PC-3 (cell line): ENCODE measurements around the gene EXOSC7. TPM values are rescaled to one million over a fixed set of nuclear protein-coding genes. Genes with fewer than 3 reads are reported as not detected.

Experiments used
- ATAC-seq: fragments of 200-7000 bp; cut with Tn5 transposase; 2 replicates; pipeline ENCODE4 v1.9.1; 2020; ENCODE audit warnings: mild to moderate bottlenecking, moderate library complexity
- BruUV-seq: library from RNA; stranded (reverse); fragments of 400-500 nt; replicated peaks from 2 replicates; lab custom pipeline; 2021; lab: Mats Ljungman, UMichigan
- CTCF ChIA-PET: fragments of 300-600 bp; sonication (Branson Sonifier 250); formaldehyde crosslinking; loops from one replicate; lab custom pipeline; 2022; ENCODE audit warnings: antibody characterized with exemption; lab: Charles Lee
- POLR2A ChIA-PET: fragments of 300-600 bp; sonication (Branson Sonifier 250); formaldehyde crosslinking; loops from one replicate; lab custom pipeline; 2022; ENCODE audit warnings: antibody characterized with exemption; ENCODE audit not compliant: unreplicated experiment; lab: Charles Lee
- DNase-seq: peaks from one replicate; pipeline ENCODE4 v3.0.0-alpha.2; 2015
- H2AFZ ChIP-seq: fragments of 300-600 bp; sonication (generic); 2 replicates; pipeline ENCODE4 v1.6.0; 2016; ENCODE audit warnings: antibody characterized with exemption, low read length
- H3F3A ChIP-seq: fragments of 300-600 bp; sonication (generic); one replicate; pipeline ENCODE4 v1.6.0; 2017; ENCODE audit warnings: antibody characterized with exemption, low read length, control low read depth, mild to moderate bottlenecking; ENCODE audit not compliant: unreplicated experiment
- H3K27ac ChIP-seq: fragments of 300-600 bp; sonication (generic); 2 replicates; pipeline ENCODE4 v1.5.1; 2016; ENCODE audit warnings: mild to moderate bottlenecking, low read length
- H3K27me3 ChIP-seq: fragments of 300-600 bp; sonication (generic); 2 replicates; pipeline ENCODE4 v1.6.1; 2016; ENCODE audit warnings: low read length, mixed read lengths
- H3K36me3 ChIP-seq: fragments of 300-600 bp; sonication (generic); 2 replicates; pipeline ENCODE4 v1.6.1; 2016; ENCODE audit warnings: low read depth, mixed run types, low read length, mixed read lengths
- H3K4me1 ChIP-seq: fragments of 300-600 bp; sonication (generic); 2 replicates; pipeline ENCODE4 v1.5.1; 2016; ENCODE audit warnings: low read length; ENCODE audit not compliant: insufficient read depth
- H3K4me2 ChIP-seq: fragments of 300-600 bp; sonication (generic); 2 replicates; pipeline ENCODE4 v1.6.0; 2016; ENCODE audit warnings: low read length
- H3K4me3 ChIP-seq: fragments of 300-600 bp; sonication (generic); 2 replicates; pipeline ENCODE4 v1.5.1; 2016; ENCODE audit warnings: mild to moderate bottlenecking, low read length, mixed read lengths
- H3K79me2 ChIP-seq: fragments of 300-600 bp; sonication (generic); 2 replicates; pipeline ENCODE4 v1.6.1; 2017; ENCODE audit warnings: low read length, mixed read lengths
- H3K9ac ChIP-seq: fragments of 300-600 bp; sonication (generic); 2 replicates; pipeline ENCODE4 v1.6.0; 2016; ENCODE audit warnings: mild to moderate bottlenecking, low read length
- H3K9me2 ChIP-seq: fragments of 300-600 bp; sonication (generic); replicated peaks from 2 replicates; pipeline ENCODE4 v1.6.1; 2016; ENCODE audit warnings: mixed run types, low read length, mixed read lengths
- H3K9me3 ChIP-seq: fragments of 300-600 bp; sonication (generic); 2 replicates; pipeline ENCODE4 v1.6.1; 2016; ENCODE audit warnings: low read length, mixed read lengths
- H4K20me1 ChIP-seq: fragments of 300-600 bp; sonication (generic); 2 replicates; pipeline ENCODE4 v1.6.1; 2016; ENCODE audit warnings: low read length, mixed read lengths
- EZH2 ChIP-seq: fragments of 300-600 bp; sonication (generic); IDR thresholded peaks from one replicate; pipeline ENCODE4 v1.6.1; 2017; ENCODE audit warnings: antibody characterized with exemption, mild to moderate bottlenecking, low read length; ENCODE audit not compliant: unreplicated experiment
- EZH2phosphoT487 ChIP-seq: fragments of 300-600 bp; sonication (generic); IDR thresholded peaks from 2 replicates; pipeline ENCODE4 v1.6.1; 2018; ENCODE audit warnings: mild to moderate bottlenecking, antibody characterized with exemption, low read length, borderline replicate concordance
- intact Hi-C: fragments of 100-400 bp; cut with micrococcal nuclease; formaldehyde crosslinking; loops from 2 replicates; pipeline ENCODE4 v1.9.0; 2023
- total RNA-seq: library from RNA; depleted of rRNA; stranded (reverse); fragments of >200 nt; gene quantifications from 2 replicates; pipeline ENCODE4 v1.2.3, GENCODE V29; 2014
- TF ChIP-seq, protein P1 (sequence below): fragments of 300-600 bp; sonication (generic); conservative IDR thresholded peaks from 2 replicates; pipeline ENCODE4 v1.5.1; 2017; ENCODE audit warnings: antibody characterized with exemption, low read depth, mild to moderate bottlenecking, low read length

The EXOSC7 gene
- total RNA-seq, 1 experiment from 2014 or later: 81.5 TPM

GRCh38 chr3:44987332-44987731 is 11.3 kb downstream of the EXOSC7 start:
- intact Hi-C loops: loop anchor here (10.0 kb wide), 1 partner anchor 453 kb away; no protein-coding TSS in a partner anchor

GRCh38 chr3:44988073-44988472 is 12.0 kb downstream of the EXOSC7 start:
- Histone ChIP-seq H3K36me3 (peaks cover 44% of the 10 kb centered on the region), H3K27ac (no peak overlapping the region), H4K20me1 (peaks cover 14% of the 10 kb centered on the region; the same call in 1 of the 2 replicates), H3K4me1 (peaks cover 32% of the 10 kb centered on the region), H3K9me2 (no peaks in the 10 kb centered on the region), H3K9ac (no peak overlapping the region), H3K9me3 (no peaks in the 10 kb centered on the region), H3F3A (peaks cover 4% of the 10 kb centered on the region), H3K79me2 (peaks cover 83% of the 10 kb centered on the region), H3K4me3 (no peak overlapping the region), H3K27me3 (no peaks in the 10 kb centered on the region), H2AFZ (no peak overlapping the region), H3K4me2 (no peak overlapping the region)
- ATAC-seq (peak; percentile 37), DNase-seq (peak; percentile 50)
- TF ChIP-seq, protein P1, sequence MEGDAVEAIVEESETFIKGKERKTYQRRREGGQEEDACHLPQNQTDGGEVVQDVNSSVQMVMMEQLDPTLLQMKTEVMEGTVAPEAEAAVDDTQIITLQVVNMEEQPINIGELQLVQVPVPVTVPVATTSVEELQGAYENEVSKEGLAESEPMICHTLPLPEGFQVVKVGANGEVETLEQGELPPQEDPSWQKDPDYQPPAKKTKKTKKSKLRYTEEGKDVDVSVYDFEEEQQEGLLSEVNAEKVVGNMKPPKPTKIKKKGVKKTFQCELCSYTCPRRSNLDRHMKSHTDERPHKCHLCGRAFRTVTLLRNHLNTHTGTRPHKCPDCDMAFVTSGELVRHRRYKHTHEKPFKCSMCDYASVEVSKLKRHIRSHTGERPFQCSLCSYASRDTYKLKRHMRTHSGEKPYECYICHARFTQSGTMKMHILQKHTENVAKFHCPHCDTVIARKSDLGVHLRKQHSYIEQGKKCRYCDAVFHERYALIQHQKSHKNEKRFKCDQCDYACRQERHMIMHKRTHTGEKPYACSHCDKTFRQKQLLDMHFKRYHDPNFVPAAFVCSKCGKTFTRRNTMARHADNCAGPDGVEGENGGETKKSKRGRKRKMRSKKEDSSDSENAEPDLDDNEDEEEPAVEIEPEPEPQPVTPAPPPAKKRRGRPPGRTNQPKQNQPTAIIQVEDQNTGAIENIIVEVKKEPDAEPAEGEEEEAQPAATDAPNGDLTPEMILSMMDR: peak; percentile 80
- no peak for TF ChIP-seq EZH2
- no TSS peak for BruUV-seq
- CTCF ChIA-PET: interaction anchor here (0.7 to 1.6 kb wide), 2 partner anchors 12 to 73 kb away, joined by 3 to 7 read pairs; partner anchors contain the start of gene EXOSC7
- intact Hi-C loops: loop anchor here (10.0 kb wide), 1 partner anchor 453 kb away; no protein-coding TSS in a partner anchor
- POLR2A ChIA-PET: no interaction called here

More at GRCh38 chr3:44987332-44987731, 11.3 kb downstream of the EXOSC7 start:
- Histone ChIP-seq H3K27me3 (no peaks in the 10 kb centered on the region), H3K9me3 (no peaks in the 10 kb centered on the region), H3F3A (peaks cover 4% of the 10 kb centered on the region), H3K4me3 (no peak overlapping the region), H3K4me1 (peaks cover 32% of the 10 kb centered on the region), H3K79me2 (peaks cover 87% of the 10 kb centered on the region), H2AFZ (no peak overlapping the region), H3K27ac (no peak overlapping the region), H3K4me2 (no peak overlapping the region), H4K20me1 (peaks cover 21% of the 10 kb centered on the region; the same call in 1 of the 2 replicates), H3K36me3 (peaks cover 40% of the 10 kb centered on the region), H3K9me2 (no peaks in the 10 kb centered on the region), H3K9ac (no peak overlapping the region)
- BruUV-seq: no TSS peak
- no peak for DNase-seq
- ATAC-seq: no peak
- POLR2A ChIA-PET: interaction anchor here (1.0 kb wide), 1 partner anchor 476 kb away, joined by 4 read pairs; no protein-coding TSS in a partner anchor
- CTCF ChIA-PET: interaction anchor here (0.7 to 1.6 kb wide), 3 partner anchors 10 to 72 kb away, joined by 3 to 7 read pairs (median 7); partner anchors contain the start of gene EXOSC7
- TF ChIP-seq, protein P1: no peak
- TF ChIP-seq EZH2phosphoT487 (no peak), EZH2 (no peak)

GRCh38 chr3:44989141-44989540 is 13.1 kb downstream of the EXOSC7 start:
- Histone ChIP-seq H3K27me3 (no peaks in the 10 kb centered on the region), H3K4me3 (no peak overlapping the region), H3K4me2 (no peak overlapping the region), H2AFZ (no peak overlapping the region), H4K20me1 (peaks cover 15% of the 10 kb centered on the region; the same call in 1 of the 2 replicates), H3K9ac (no peak overlapping the region), H3K4me1 (peaks cover 33% of the 10 kb centered on the region), H3F3A (peaks cover 2% of the 10 kb centered on the region), H3K9me3 (no peaks in the 10 kb centered on the region), H3K27ac (no peak overlapping the region), H3K79me2 (peaks cover 74% of the 10 kb centered on the region), H3K9me2 (no peaks in the 10 kb centered on the region), H3K36me3 (peaks cover 44% of the 10 kb centered on the region)
- CTCF ChIA-PET: no interaction called here
- no peak for TF ChIP-seq EZH2
- TF ChIP-seq EZH2phosphoT487: no peak
- TF ChIP-seq, protein P1: no peak
- intact Hi-C loops: loop anchor here (10.0 kb wide), 1 partner anchor 454 kb away; no protein-coding TSS in a partner anchor
- BruUV-seq: no TSS peak
- DNase-seq (no peak), ATAC-seq (no peak)
- POLR2A ChIA-PET: no interaction called here
